Left forelimb (tissue), 1 donor: ENCODE measurements around the gene PLEKHF1.

ENCODE experiments used
- DNase-seq: peaks from one replicate; pipeline ENCODE4 v3.0.0-alpha.2; 2018; ENCODE audit warnings: low spot score

Gene PLEKHF1

DNA sequence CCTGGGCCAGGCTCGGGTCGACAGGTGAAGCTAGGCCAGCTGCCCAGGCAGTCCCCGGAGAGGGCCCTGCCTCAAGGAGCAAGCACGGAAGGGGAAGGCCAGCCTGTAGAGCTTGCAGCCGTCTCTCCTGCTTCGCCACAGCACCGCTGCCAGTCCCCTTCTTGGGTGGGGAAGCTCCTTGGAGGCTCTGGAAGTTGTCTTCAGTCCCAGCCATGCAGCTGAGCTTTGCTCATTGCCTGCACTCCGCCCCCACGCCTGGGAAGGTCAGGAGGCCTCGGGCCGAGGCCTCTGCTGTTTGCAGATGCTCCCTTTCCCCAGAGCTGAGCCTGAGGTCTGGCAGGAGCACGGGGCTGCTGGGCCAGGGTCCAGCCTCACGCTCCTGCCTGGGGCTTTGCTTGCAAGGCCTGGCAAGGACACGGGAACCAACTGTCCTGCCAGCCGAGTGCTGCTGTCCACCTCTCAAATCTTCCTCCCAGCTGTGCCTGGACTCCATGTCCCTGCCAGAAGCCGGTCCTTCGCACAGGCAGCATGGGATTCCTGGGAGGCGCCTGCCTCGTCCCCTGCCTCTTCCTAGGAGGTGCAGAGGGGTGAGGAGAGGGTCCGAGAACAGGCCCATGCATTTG lies 13.3 kb downstream of the PLEKHF1 start:
- DNase-seq = no peak

- DNase-seq = no peak
Measured at GRCh38 chr19:29679598-29680210, 14.4 kb downstream of the PLEKHF1 start.

- DNase-seq = no peak
Measured at GRCh38 chr19:29680447-29680846, 15.2 kb downstream of the PLEKHF1 start.

DNA sequence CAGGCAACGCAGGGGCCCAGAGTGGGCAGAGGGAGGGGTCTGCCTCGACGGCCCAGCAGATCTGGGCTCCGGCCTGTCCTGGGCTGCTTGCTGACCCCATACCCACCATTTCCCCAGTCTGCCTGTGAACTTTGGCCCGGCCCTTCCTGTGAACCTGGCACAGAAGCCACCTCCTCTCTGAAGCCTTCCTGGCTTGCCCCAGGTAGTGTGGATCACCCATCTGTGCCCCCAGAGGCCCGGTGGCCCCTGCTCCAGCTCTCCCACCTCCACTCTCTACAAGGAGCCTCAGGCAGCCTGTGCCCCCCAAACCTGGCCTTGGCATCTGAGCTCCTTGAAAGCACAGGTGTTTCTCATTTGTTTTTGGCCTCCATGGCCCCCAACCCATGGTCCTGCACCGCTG lies 15.7 kb downstream of the PLEKHF1 start:
- DNase-seq = no peak

DNA sequence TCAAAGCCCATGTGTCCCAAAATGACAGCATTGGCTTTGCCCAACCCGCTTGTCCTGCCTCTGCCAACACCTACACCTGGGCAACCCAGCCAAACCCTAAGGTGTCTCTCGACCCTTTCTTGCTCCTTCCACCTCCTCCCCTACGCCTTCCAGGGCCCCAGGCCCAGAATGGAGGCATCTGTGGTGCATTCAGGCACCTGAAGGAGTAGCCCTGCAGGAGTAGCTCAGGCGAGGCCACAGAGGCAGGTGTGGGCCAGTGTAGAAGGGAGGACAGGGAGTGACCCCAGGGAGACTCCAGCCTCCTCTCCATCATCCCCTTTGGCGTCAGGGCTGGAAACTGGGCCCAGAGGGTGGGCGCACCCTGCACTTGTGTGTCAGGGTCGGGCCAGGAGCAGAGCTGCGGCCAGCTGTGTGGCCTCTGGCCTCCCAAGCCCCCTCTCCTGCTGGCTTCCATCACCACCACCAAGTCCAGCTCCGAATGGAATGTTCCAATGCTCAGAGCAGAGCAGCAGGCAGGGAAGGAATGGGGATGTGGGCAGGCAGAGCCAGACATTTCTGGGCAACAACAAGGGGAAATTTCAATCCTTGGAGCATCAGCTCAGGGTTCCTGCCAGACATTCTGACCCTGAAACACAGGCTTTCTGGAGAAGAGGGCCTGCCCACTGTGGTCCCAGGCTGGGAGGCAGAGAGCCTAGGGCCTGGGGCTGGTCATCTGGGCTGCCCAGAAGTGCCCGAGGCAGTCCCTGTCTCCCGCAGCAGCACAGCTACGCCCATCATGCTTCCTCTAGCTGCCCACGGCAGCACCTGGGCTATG lies 16.4 kb downstream of the PLEKHF1 start:
- DNase-seq = no peak

DNA sequence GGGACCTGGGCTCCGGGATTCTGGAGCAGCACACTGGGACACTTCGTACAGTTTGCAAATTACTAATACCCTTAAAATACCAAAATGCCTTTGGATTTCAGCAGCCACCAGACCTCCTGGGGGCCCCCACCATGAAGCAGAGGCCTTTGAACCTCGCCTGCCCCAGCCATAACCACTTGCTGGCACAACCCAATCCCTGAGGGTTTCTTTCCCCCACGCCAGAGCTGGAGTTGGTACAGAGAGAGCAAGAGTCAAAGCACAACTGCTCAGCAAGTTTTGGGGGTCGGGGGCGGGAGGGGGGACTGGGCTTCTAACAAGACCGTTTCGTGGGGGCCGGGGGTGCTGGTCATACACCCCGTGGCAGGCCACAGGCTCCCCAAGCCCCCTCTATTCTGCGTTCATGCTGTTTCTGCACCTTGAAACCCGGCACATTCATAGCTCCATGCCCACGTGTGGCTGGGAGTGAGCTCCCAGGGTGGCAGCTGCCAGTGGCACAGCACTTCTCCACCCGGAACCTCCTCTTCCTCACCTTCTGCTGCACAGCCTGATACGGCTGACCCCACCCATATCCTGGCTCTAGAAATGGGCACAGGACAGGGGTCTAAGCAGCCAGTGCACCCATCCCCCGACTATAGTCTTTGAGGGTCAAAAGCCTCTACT lies 17.1 kb downstream of the PLEKHF1 start:
- DNase-seq = no peak

- no peak for DNase-seq
Measured at GRCh38 chr19:29683009-29683408, 17.7 kb downstream of the PLEKHF1 start.

- no peak for DNase-seq
Measured at GRCh38 chr19:29685326-29685725, 20.1 kb downstream of the PLEKHF1 start.

- DNase-seq = no peak
Measured at GRCh38 chr19:29686285-29686805, 21.1 kb downstream of the PLEKHF1 start.

- no peak for DNase-seq
Measured at GRCh38 chr19:29687244-29687896, 22.1 kb downstream of the PLEKHF1 start.

DNA sequence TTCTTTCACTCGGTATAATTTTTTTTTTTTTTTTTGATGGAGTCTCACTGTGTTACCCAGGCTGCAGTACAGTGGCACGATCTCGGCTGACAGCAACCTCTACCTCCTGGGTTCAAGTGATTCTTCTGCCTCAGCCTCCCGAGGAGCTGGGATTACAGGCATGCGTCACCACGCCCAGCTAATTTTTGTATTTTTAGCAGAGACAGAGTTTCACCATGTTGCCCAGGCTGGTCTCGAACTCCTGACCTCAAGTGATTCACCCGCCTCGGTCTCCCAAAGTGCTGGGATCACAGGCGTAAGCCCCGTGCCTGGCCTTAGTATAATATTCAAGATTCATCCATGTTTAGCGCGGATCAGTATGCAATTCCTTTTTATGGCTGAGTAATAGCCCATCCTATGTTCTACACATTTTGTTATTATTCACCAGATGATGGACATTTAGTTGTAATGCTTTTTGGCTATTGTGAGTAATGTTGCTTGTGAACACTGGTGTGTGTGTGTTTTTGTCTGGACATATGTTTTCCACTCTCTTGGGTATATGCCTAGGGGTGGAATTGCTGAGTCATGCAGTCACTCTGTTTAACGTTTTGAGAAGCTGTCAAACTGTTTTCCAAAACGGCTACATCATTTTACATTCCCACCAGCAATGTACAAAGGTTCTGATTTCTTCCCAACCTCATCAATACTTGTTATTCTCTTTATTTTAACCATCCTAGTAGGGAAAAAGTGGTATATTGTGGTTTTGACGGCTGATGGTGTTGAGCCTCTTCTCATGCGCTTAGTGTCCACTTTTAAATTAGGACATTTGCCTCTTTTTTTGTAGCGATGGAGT lies 22.9 kb downstream of the PLEKHF1 start:
- DNase-seq = no peak

GRCh38 chr19:29690842-29691241 lies 25.6 kb downstream of the PLEKHF1 start:
- no peak for DNase-seq

- DNase-seq = no peak
Measured at GRCh38 chr19:29694161-29694560, 28.9 kb downstream of the PLEKHF1 start.

- DNase-seq = no peak
Measured at GRCh38 chr19:29694669-29695627, 29.7 kb downstream of the PLEKHF1 start.

- DNase-seq = no peak
Measured at GRCh38 chr19:29695765-29696564, 30.7 kb downstream of the PLEKHF1 start.

DNA sequence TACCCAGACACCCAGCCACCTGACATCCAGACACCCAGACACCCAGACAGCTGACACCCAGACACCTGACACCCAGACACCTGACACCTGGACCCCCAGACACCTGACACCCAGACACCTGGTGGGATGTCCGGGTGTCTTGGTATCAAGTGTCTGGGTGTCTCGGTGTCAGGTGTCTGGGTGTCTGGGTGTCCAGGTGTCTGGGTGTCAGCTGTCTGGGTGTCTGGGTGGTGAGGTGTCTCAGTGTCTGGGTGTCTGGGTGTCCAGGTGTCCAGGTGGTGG lies 31.2 kb downstream of the PLEKHF1 start:
- no peak for DNase-seq

- no peak for DNase-seq
Measured at GRCh38 chr19:29697523-29698261, 32.4 kb downstream of the PLEKHF1 start.

DNA sequence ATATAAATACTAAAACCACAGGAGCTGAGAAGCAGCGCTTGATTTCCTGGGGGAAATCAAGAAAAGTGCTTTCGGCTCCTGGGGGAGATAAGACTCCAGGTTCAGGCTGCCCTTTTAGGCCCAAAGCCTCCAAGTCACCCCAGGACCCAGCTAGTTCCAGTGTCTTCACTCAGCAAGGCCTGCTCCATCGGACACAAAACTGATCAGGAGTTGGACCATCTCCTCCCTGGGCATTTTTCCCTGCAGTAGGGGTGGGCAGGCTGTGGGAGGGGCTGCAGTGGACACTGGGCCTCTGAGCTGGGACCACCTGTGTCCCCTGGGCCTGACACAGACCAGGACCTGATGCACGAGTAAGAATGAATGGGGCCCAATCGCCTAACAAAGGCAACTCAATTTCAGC lies 34.6 kb downstream of the PLEKHF1 start:
- no peak for DNase-seq

DNA sequence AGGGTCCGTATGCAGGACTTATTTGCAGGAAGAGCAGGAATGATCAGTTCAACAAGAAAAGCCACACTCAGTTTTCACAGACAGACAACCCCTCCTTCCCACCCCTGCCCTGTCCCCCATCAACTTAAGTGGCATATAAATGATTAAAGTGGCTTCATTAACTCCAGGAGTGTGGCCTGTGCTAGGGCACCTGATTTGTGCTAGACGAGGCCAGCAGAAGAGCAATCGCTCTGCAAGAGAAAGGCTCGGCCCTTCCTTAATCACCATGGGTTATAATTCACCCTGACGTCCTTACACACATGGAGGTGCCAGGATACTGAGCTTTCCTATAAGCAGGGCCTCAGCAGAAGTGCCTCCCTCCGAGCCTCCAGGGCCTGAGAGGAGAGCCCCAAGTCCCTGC lies 35.2 kb downstream of the PLEKHF1 start:
- DNase-seq = no peak
